Gastroesophageal sphincter (tissue), 3 donors: ENCODE measurements around the gene RPL27A.

ENCODE experiments used
- POLR2A ChIP-seq, 2 donors: fragments of 450-650 bp; IDR thresholded peaks; one replicate each; pipeline ENCODE4 v1.6.1; 2017; ENCODE audit warnings: antibody characterized with exemption in 2 of 2, mild to moderate bottlenecking in 2 of 2, moderate library complexity in 1 of 2
- TF ChIP-seq, protein P1 (sequence below), 4 experiments: fragments of 200-600 bp in 2 of 4; fragments of 450-650 bp in 2 of 4; sonication (generic) in 1 of 4; IDR thresholded peaks; one replicate each; pipeline ENCODE4 v1.5.1; 2017 to 2019; ENCODE audit warnings: antibody characterized with exemption in 4 of 4, mild to moderate bottlenecking in 2 of 4, moderate library complexity in 2 of 4

DNA sequence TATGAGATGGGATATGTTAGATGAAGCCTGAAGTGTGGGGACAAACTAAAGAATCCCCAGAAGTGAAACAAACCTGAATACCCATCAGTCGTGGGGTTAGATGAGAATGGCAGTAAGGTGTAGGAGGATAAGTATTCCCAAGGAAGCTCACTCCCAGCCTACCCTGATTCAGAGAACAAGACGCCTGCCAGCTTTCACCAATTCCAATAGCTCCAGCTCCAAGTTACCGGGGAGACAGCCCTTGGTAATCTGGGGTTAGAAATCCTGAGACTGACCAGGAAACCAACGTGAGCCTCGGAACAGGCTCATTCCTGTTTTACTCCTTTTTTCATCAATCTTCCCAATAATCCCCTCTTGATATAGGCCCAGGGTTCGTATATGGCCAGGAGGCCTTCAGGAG lies 46.5 kb downstream of the RPL27A start:
- TF ChIP-seq, protein P1, sequence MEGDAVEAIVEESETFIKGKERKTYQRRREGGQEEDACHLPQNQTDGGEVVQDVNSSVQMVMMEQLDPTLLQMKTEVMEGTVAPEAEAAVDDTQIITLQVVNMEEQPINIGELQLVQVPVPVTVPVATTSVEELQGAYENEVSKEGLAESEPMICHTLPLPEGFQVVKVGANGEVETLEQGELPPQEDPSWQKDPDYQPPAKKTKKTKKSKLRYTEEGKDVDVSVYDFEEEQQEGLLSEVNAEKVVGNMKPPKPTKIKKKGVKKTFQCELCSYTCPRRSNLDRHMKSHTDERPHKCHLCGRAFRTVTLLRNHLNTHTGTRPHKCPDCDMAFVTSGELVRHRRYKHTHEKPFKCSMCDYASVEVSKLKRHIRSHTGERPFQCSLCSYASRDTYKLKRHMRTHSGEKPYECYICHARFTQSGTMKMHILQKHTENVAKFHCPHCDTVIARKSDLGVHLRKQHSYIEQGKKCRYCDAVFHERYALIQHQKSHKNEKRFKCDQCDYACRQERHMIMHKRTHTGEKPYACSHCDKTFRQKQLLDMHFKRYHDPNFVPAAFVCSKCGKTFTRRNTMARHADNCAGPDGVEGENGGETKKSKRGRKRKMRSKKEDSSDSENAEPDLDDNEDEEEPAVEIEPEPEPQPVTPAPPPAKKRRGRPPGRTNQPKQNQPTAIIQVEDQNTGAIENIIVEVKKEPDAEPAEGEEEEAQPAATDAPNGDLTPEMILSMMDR (IDR thresholded peaks at IDR 0.05), result no peak
- no peak for TF ChIP-seq POLR2A (IDR thresholded peaks at IDR 0.05)
